AG10803 (cell line): ENCODE data around the gene UBE2F.
"Not testable (repeated sequence)": the region's sequence is repeated elsewhere in the genome, so short reads cannot be mapped to it uniquely, and the experiment has no call there.

ENCODE experiments used
- DNase-seq: peaks from one replicate; pipeline ENCODE4 v3.0.0; 2010; ENCODE audit warnings: low read depth
- H3K4me3 ChIP-seq: 2 replicates; pipeline ENCODE4 v1.5.1; 2011; ENCODE audit warnings: mild to moderate bottlenecking, low read length, control low read depth
- CTCF ChIP-seq: conservative IDR thresholded peaks from 2 replicates; pipeline ENCODE4 v1.5.1; 2011; ENCODE audit warnings: mild to moderate bottlenecking, low read length, control low read depth, inconsistent platforms

The UBE2F gene

GRCh38 chr2:238032755-238033337 is 66.0 kb downstream of the UBE2F start:
- H3K4me3 ChIP-seq = no peak overlapping the region
- no peak for DNase-seq
- no peak for TF ChIP-seq CTCF

DNA sequence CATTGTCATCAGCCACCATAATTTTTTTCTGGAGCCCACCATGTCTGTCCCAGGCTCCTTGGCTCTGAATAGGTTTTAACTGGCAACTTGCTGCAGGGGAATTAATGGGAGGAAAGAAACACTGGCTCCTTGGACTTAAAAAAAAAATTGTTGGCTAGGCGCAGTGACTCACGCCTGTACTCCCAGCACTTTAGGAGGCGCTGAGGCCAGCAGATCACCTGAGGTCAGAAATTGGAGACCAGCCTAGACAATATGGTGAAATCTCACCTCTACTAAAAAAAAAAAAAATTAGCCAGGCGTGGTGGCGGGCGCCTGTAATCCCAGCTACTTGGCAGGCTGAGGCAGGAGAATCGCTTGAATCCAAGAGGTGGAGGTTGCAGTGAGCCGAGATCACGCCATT is 67.2 kb downstream of the UBE2F start:
- H3K4me3 ChIP-seq, DNase-seq: not testable (repeated sequence)

DNA sequence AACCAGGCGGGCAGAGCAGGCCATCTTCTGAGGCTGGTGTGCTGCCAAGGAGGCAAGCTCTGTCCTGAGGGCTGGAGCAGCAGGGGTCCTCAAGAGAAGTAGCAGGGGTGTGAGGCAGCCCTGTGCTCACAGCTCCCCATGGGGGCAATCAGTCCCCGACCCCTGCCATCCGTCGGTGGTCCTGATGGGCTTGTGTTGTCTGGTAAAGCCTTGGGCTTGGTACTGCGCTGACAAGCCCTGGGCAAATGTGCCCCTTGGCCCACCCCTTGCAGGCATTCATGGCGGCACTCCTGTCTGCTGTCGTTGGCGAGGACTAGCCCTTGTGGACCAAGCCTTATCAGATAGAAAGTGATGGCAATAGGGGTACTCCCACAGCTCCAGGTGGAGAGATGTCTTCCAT is 71.4 kb downstream of the UBE2F start:
- no peak for DNase-seq
- TF ChIP-seq CTCF = no peak
- no peak overlapping the region for H3K4me3 ChIP-seq

- TF ChIP-seq CTCF = no peak
- H3K4me3 ChIP-seq = no peak overlapping the region
- no peak for DNase-seq
Observed at GRCh38 chr2:238039151-238039550, 72.3 kb downstream of the UBE2F start.

DNA sequence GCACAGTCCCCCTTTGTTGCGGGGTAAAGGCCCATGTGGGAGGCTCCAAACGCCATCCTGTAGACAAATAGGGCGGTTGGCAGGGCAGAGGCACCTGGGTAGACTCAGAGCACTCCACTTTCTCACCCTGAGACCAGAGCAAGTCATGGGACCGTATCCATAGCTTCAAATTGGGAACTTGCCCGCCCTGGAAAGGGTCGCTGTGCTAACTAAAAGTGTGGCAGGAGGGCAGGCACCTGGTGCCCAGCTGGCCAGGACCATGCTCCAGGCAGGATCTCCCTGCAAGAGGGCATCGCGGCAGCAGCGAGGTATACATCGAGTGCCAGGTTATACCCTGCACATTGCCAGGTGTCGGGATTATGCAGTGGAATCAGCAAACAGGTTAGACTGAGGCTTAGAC is 73.2 kb downstream of the UBE2F start:
- H3K4me3 ChIP-seq = no peak overlapping the region
- no peak for DNase-seq
- TF ChIP-seq CTCF = no peak

GRCh38 chr2:238040918-238041317 is 74.1 kb downstream of the UBE2F start:
- DNase-seq = no peak
- no peak for TF ChIP-seq CTCF
- no peak overlapping the region for H3K4me3 ChIP-seq

GRCh38 chr2:238042090-238042489 is 75.3 kb downstream of the UBE2F start:
- no peak for DNase-seq
- no peak overlapping the region for H3K4me3 ChIP-seq
- TF ChIP-seq CTCF = no peak
